PC-3 (cell line): ENCODE data around the gene CYTH4.

Experiments used
- EZH2 ChIP-seq: fragments of 300-600 bp; sonication (generic); IDR thresholded peaks from one replicate; pipeline ENCODE4 v1.6.1; 2017; ENCODE audit warnings: antibody characterized with exemption, mild to moderate bottlenecking, low read length; ENCODE audit not compliant: unreplicated experiment
- TF ChIP-seq, protein P1 (sequence below): fragments of 300-600 bp; sonication (generic); conservative IDR thresholded peaks from 2 replicates; pipeline ENCODE4 v1.5.1; 2017; ENCODE audit warnings: antibody characterized with exemption, low read depth, mild to moderate bottlenecking, low read length

DNA sequence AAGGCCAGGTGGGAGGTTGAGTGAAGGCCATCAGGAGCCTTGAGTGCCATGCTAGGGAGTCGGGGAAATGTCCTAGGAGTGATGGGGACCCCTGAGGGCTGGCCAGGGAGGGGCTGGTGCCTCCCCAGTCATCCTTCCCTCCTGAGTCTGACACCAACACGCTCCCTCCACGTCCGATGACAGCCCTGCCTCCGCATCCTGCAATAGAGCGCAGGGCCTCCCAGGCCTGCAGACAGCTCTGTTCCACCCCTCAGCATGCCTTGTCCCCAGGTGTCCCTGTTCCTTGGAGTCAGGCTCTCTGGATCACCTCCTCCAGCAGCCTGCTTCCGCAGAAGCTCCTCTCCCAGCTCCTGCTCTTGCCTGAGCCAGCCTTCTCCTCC lies 41.4 kb upstream of the CYTH4 start:
- TF ChIP-seq EZH2, result no peak
- TF ChIP-seq, protein P1, sequence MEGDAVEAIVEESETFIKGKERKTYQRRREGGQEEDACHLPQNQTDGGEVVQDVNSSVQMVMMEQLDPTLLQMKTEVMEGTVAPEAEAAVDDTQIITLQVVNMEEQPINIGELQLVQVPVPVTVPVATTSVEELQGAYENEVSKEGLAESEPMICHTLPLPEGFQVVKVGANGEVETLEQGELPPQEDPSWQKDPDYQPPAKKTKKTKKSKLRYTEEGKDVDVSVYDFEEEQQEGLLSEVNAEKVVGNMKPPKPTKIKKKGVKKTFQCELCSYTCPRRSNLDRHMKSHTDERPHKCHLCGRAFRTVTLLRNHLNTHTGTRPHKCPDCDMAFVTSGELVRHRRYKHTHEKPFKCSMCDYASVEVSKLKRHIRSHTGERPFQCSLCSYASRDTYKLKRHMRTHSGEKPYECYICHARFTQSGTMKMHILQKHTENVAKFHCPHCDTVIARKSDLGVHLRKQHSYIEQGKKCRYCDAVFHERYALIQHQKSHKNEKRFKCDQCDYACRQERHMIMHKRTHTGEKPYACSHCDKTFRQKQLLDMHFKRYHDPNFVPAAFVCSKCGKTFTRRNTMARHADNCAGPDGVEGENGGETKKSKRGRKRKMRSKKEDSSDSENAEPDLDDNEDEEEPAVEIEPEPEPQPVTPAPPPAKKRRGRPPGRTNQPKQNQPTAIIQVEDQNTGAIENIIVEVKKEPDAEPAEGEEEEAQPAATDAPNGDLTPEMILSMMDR, result no peak
